Left lung (tissue), 10 donors: Measurements from ENCODE around the gene NOL9. TPM values are rescaled to one million over a fixed set of nuclear protein-coding genes. Genes with fewer than 3 reads are reported as not detected.
A peak's percentile ranks its signal among the peaks of the same experiment; 100 is the strongest.
"Not testable (repeated sequence)": the region's sequence is repeated elsewhere in the genome, so short reads cannot be mapped to it uniquely, and the experiment has no call there.

Source experiments
- ATAC-seq: fragments of 200-7000 bp; cut with Tn5 transposase; one replicate; pipeline ENCODE4 v1.9.1; 2020; ENCODE audit warnings: moderate library complexity
- DNase-seq, 4 donors: peaks; one replicate each; pipeline ENCODE4 v3.0.0-alpha.2; 2013 to 2020
- H3K27ac ChIP-seq, 2 donors: fragments of 200-600 bp; sonication (generic) in 1 of 2; one replicate each; pipeline versions ENCODE4 v1.5.0 to v1.8.0; 2020 to 2021
- H3K27me3 ChIP-seq, 2 donors: fragments of 200-600 bp; sonication (generic) in 1 of 2; one replicate each; pipeline versions ENCODE4 v1.5.0 to v1.8.0; 2020 to 2021
- H3K36me3 ChIP-seq, 2 donors: fragments of 200-600 bp; sonication (generic) in 1 of 2; one replicate each; pipeline versions ENCODE4 v1.5.0 to v1.8.0; 2020 to 2021
- H3K4me1 ChIP-seq, 2 donors: fragments of 200-600 bp; one replicate each; pipeline ENCODE4 v1.8.0; 2021
- H3K4me3 ChIP-seq, 2 donors: fragments of 200-600 bp; sonication (generic) in 1 of 2; one replicate each; pipeline versions ENCODE4 v1.5.0 to v1.8.0; 2020 to 2021; ENCODE audit warnings: mild to moderate bottlenecking in 1 of 2
- H3K9me3 ChIP-seq, 2 donors: fragments of 200-600 bp; sonication (generic) in 1 of 2; one replicate each; pipeline versions ENCODE4 v1.5.0 to v1.8.0; 2020 to 2021
- intact Hi-C, 2 donors: fragments of 100-400 bp; cut with DNase I; formaldehyde crosslinking; loops; one replicate each; pipeline versions ENCODE4 v1.11.2 to v1.14.2; 2022
- polyA plus RNA-seq, 6 donors: library from polyadenylated mRNA; unstranded; fragments of 120-200 nt; gene quantifications; one replicate each; pipeline ENCODE4 v1.2.1, GENCODE V29; 2013; ENCODE audit not compliant: insufficient read length in 6 of 6
- total RNA-seq, 2 donors: library from RNA; stranded (reverse); fragmentation: NEBNext Ultra II Directional; extraction: Animal tissue kit (Norgen Biotek cat#: 25700); gene quantifications; one replicate each; pipeline ENCODE4 v1.2.1, GENCODE V29; 2021
- TF ChIP-seq, protein P1 (sequence below), 2 donors: fragments of 200-600 bp; sonication (generic) in 1 of 2; IDR thresholded peaks; one replicate each; pipeline versions ENCODE4 v1.5.0 to v1.8.0; 2021; ENCODE audit warnings: antibody characterized with exemption in 2 of 2
- donor health status: DM: no; HTN: yes; CAD: no.
- donor health status: DM: no; HTN: no; CAD: no.

The NOL9 gene
- total and polyA plus RNA-seq, 8 donors, result 19.1 to 30.8 (median 24.8) TPM

DNA sequence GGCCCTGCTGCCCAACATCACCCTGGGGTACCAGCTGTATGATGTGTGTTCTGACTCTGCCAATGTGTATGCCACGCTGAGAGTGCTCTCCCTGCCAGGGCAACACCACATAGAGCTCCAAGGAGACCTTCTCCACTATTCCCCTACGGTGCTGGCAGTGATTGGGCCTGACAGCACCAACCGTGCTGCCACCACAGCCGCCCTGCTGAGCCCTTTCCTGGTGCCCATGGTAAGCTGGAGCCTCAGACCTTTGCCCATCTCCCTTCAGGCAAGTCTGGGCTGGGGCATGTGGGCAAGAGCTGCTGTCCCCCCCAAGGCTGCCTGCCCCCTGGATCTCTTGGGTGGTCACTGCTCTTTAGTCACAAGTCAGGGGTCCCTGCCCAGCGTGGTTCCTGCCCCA, 16.7 kb upstream of the NOL9 start:
- no peaks in the 10 kb centered on the region for H3K27me3 ChIP-seq
- ATAC-seq (no peak), DNase-seq (peak in 1 of 4 donors; percentile 3)
- H3K27ac ChIP-seq, result no peak overlapping the region
- H3K4me3 ChIP-seq, result no peak overlapping the region
- H3K9me3 ChIP-seq, result peaks cover 0 to 6% of the 10 kb centered on the region in 2 donors
- H3K4me1 ChIP-seq, result no peaks in the 10 kb centered on the region
- intact Hi-C loops, result no loop called here
- no peaks in the 10 kb centered on the region for H3K36me3 ChIP-seq
- TF ChIP-seq, protein P1, sequence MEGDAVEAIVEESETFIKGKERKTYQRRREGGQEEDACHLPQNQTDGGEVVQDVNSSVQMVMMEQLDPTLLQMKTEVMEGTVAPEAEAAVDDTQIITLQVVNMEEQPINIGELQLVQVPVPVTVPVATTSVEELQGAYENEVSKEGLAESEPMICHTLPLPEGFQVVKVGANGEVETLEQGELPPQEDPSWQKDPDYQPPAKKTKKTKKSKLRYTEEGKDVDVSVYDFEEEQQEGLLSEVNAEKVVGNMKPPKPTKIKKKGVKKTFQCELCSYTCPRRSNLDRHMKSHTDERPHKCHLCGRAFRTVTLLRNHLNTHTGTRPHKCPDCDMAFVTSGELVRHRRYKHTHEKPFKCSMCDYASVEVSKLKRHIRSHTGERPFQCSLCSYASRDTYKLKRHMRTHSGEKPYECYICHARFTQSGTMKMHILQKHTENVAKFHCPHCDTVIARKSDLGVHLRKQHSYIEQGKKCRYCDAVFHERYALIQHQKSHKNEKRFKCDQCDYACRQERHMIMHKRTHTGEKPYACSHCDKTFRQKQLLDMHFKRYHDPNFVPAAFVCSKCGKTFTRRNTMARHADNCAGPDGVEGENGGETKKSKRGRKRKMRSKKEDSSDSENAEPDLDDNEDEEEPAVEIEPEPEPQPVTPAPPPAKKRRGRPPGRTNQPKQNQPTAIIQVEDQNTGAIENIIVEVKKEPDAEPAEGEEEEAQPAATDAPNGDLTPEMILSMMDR (IDR thresholded peaks at IDR 0.05), result no peak

DNA sequence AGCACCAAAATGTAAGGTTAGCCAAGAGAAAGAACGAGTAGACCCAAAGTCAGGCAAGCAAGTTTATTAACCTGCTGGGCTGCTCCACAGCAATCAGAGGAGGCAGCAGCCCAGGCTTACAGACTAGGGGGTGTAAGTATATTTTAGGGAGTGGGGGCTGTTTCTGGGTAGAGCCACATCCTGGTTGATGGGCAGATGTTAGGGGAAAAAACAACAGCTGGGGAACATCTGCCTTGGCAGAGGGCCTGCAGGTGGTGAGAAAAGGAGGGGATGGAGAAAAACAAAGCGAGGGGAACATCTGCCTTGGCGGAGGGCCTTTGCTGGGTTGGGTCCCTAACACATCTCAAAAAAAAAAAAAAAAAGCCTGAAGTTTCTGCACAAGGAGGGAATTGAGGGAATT, 15.8 kb upstream of the NOL9 start:
- Histone ChIP-seq H3K9me3 (peaks cover 0 to 6% of the 10 kb centered on the region in 2 donors), H3K27ac (no peak overlapping the region), H3K27me3 (no peaks in the 10 kb centered on the region), H3K4me3 (no peak overlapping the region), H3K4me1 (no peaks in the 10 kb centered on the region), H3K36me3 (no peaks in the 10 kb centered on the region)
- no peak for DNase-seq
- ATAC-seq, result no peak
- TF ChIP-seq, protein P1 (IDR thresholded peaks at IDR 0.05), result no peak
- intact Hi-C loops, result no loop called here

DNA sequence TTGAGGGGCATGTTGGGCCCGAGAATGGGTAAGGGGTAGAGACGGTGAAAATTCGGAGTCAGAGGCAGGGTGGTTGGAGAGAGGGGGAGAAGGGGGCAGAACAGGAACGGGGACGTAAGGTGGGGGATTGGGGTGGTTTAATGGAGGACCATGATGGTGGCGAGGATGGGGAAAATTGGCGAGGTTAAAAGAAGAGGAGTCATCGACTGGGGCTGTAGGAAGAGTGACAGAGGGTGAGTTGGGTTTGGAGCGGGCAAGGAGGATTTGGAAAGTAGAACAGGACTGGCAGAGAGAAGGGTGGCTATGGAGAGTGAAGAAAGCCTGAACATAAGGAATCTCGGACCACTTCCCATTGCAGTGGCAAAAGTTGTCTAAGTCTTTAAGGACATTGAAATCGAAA, 14.7 kb upstream of the NOL9 start:
- no peak for DNase-seq
- ATAC-seq, result no peak
- intact Hi-C loops, result no loop called here
- TF ChIP-seq, protein P1 (IDR thresholded peaks at IDR 0.05), result no peak
- H3K27ac ChIP-seq, result no peak overlapping the region
- H3K4me3 ChIP-seq, result no peak overlapping the region
- no peaks in the 10 kb centered on the region for H3K27me3 ChIP-seq
- peaks cover 0 to 6% of the 10 kb centered on the region in 2 donors for H3K9me3 ChIP-seq
- no peaks in the 10 kb centered on the region for H3K4me1 ChIP-seq
- no peaks in the 10 kb centered on the region for H3K36me3 ChIP-seq

DNA sequence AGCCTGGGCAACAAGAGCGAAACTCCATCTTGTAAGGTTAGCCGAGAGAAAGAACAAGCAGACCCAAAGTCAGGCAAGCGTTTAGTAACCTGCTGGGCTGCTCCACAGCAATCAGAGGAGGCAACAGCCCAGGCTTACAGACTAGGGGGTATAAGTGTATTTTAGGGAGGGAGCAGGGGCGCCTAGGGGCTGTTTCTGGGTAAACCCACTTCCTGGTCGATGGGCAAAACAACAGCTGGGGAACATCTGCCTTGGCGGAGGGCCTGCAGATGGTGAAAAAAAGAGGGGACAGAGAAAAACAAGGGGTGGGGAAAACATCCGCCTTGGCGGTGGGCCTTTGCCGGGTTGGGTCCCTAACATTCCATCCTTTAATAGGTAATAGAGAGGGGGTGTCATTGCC, 6.0 kb upstream of the NOL9 start:
- no peaks in the 10 kb centered on the region for H3K27me3 ChIP-seq
- no peak overlapping the region for H3K27ac ChIP-seq
- no peaks in the 10 kb centered on the region for H3K36me3 ChIP-seq
- H3K4me3 ChIP-seq, result no peak overlapping the region
- no peaks in the 10 kb centered on the region for H3K9me3 ChIP-seq
- TF ChIP-seq, protein P1 (IDR thresholded peaks at IDR 0.05), result no peak
- ATAC-seq, result no peak
- peak in 2 of 4 donors; percentile 4 to 31 for DNase-seq
- no peaks in the 10 kb centered on the region for H3K4me1 ChIP-seq
- intact Hi-C loops, result no loop called here

DNA sequence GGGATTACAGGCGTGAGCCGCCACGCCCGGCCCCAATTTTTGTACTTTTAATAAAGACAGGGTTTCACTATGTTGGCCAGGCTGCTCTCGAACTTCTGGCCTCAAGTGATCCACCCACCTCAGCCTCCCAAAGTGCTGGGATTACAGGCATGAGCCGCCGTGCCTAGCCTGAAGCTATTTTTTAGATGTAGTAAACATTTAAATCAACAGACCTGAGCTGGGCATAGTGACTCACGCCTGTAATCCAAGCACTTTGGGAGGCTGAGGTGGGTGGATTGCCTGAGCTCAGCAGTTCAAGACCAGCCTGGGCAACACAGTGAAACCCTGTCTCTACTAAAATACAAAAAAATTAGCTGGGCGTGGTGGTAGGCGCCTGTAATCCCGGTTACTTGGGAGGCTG, 4.8 kb upstream of the NOL9 start:
- H3K36me3 ChIP-seq, H3K4me1 ChIP-seq, H3K9me3 ChIP-seq, H3K27ac ChIP-seq, H3K4me3 ChIP-seq, H3K27me3 ChIP-seq, ATAC-seq, DNase-seq, intact Hi-C loops: not testable (repeated sequence)

DNA sequence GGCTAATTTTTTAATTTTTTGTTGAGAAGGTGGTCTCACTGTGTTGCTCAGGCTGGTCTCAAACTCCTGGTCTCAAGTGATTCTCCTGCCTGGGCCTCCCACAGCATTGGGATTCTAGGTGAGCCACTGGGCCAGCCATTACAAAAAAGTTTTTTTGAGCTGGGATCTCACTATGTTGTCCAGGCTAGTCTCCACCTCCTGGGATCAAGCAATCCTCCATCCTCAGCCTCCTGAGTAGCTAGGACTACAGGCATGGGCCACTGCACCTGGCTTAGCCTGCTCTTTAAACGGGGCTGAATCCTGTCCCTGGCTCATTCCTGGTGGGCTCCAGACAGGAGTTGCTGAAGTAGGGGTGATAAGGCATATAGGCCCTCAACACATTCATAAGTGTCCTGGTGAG, 3.3 kb upstream of the NOL9 start:
- H3K27me3 ChIP-seq, result no peaks in the 10 kb centered on the region
- H3K27ac ChIP-seq, result no peak overlapping the region
- DNase-seq (no peak), ATAC-seq (no peak)
- intact Hi-C loops, result no loop called here
- H3K36me3 ChIP-seq, result no peaks in the 10 kb centered on the region
- H3K4me1 ChIP-seq, result peaks cover 16 to 21% of the 10 kb centered on the region in 2 donors
- no peak overlapping the region for H3K4me3 ChIP-seq
- no peaks in the 10 kb centered on the region for H3K9me3 ChIP-seq
- TF ChIP-seq, protein P1 (IDR thresholded peaks at IDR 0.05), result no peak
